Neural progenitor cell (in vitro differentiated cells): Measurements from ENCODE around the gene CRMP1. TPM values are rescaled to one million over a fixed set of nuclear protein-coding genes. Genes with fewer than 3 reads are reported as not detected.

Experiments used
- DNase-seq: peaks from one replicate; pipeline ENCODE4 v3.0.0-alpha.2; 2016; ENCODE audit warnings: low spot score
- H2AFZ ChIP-seq: fragments of 200-600 bp; sonication (generic); replicated peaks from 2 replicates; pipeline ENCODE4 v1.6.1; 2016; ENCODE audit warnings: antibody characterized with exemption
- H3F3A ChIP-seq: fragments of 200-600 bp; sonication (generic); 2 replicates; pipeline ENCODE4 v1.6.1; 2016; ENCODE audit warnings: antibody characterized with exemption, low read depth
- H3K27ac ChIP-seq: fragments of 200-600 bp; sonication (generic); 2 replicates; pipeline ENCODE4 v1.5.1; 2016; ENCODE audit warnings: mild to moderate bottlenecking
- H3K27me3 ChIP-seq: fragments of 200-600 bp; sonication (generic); 2 replicates; pipeline ENCODE4 v1.6.1; 2016; ENCODE audit warnings: mild to moderate bottlenecking, moderate library complexity
- H3K36me3 ChIP-seq: fragments of 200-600 bp; sonication (generic); 2 replicates; pipeline ENCODE4 v1.5.1; 2016
- H3K4me1 ChIP-seq: fragments of 200-600 bp; sonication (generic); 2 replicates; pipeline ENCODE4 v1.6.1; 2016; ENCODE audit warnings: mixed run types
- H3K4me2 ChIP-seq: fragments of 200-600 bp; sonication (generic); 2 replicates; pipeline ENCODE4 v1.6.1; 2016
- H3K4me3 ChIP-seq: fragments of 200-600 bp; sonication (generic); 2 replicates; pipeline ENCODE4 v1.5.1; 2016
- H3K79me2 ChIP-seq: fragments of 200-600 bp; sonication (generic); 2 replicates; pipeline ENCODE4 v1.6.1; 2016; ENCODE audit warnings: low read depth
- H3K9ac ChIP-seq: fragments of 200-600 bp; sonication (generic); 2 replicates; pipeline ENCODE4 v1.6.1; 2016
- H3K9me3 ChIP-seq: fragments of 200-600 bp; sonication (generic); 2 replicates; pipeline ENCODE4 v1.5.1; 2016; ENCODE audit warnings: low read depth
- H4K20me1 ChIP-seq: fragments of 200-600 bp; sonication (generic); 2 replicates; pipeline ENCODE4 v1.6.1; 2016; ENCODE audit warnings: low read depth
- H3K27ac Mint-ChIP-seq: 3 replicates; pipeline ENCODE4 v1.8.0; 2021; ENCODE audit warnings: mixed read lengths
- H3K27me3 Mint-ChIP-seq: 2 replicates; pipeline ENCODE4 v1.8.0; 2022; ENCODE audit warnings: low read depth, mild to moderate bottlenecking, inconsistent platforms, moderate library complexity, mixed read lengths; ENCODE audit not compliant: insufficient read depth
- H3K36me3 Mint-ChIP-seq: 3 replicates; pipeline ENCODE4 v1.8.0; 2021; ENCODE audit warnings: mixed read lengths
- H3K4me1 Mint-ChIP-seq: 3 replicates; pipeline ENCODE4 v1.8.0; 2021; ENCODE audit warnings: mixed read lengths
- H3K4me3 Mint-ChIP-seq: 3 replicates; pipeline ENCODE4 v1.8.0; 2021; ENCODE audit warnings: mild to moderate bottlenecking, moderate library complexity, mixed read lengths
- H3K9me3 Mint-ChIP-seq: 3 replicates; pipeline ENCODE4 v1.8.0; 2020; ENCODE audit warnings: mixed read lengths
- CTCF ChIP-seq: fragments of 200-600 bp; sonication (generic); IDR thresholded peaks from 2 replicates; pipeline ENCODE4 v1.5.1; 2017; ENCODE audit warnings: antibody characterized with exemption, mild to moderate bottlenecking
- EZH2 ChIP-seq: fragments of 200-600 bp; sonication (generic); IDR thresholded peaks from 2 replicates; pipeline ENCODE4 v1.6.1; 2017; ENCODE audit warnings: antibody characterized with exemption, mild to moderate bottlenecking, moderate library complexity
- EZH2phosphoT487 ChIP-seq: fragments of 200-600 bp; sonication (generic); IDR thresholded peaks from 2 replicates; pipeline ENCODE4 v1.6.1; 2017; ENCODE audit warnings: antibody characterized with exemption
- total RNA-seq: library from RNA; depleted of rRNA; stranded (reverse); fragments of >200 nt; gene quantifications from 2 replicates; pipeline ENCODE4 v1.2.3, GENCODE V29; 2015; ENCODE audit warnings: low replicate concordance

Gene CRMP1
- total RNA-seq, 1 donor from 2014 or later: 91.4 TPM

- Mint-ChIP-seq H3K4me3 (no peak overlapping the region), H3K27me3 (peaks cover 2% of the 10 kb centered on the region), H3K9me3 (no peaks in the 10 kb centered on the region), H3K27ac (peak overlapping the region; percentile 54), H3K4me1 (peaks cover 36% of the 10 kb centered on the region), H3K36me3 (no peaks in the 10 kb centered on the region)
- H3K36me3 ChIP-seq: no peaks in the 10 kb centered on the region
- no peaks in the 10 kb centered on the region for H3K79me2 ChIP-seq
- no peaks in the 10 kb centered on the region for H3K27me3 ChIP-seq
- H3K27ac ChIP-seq: no peak overlapping the region
- H2AFZ ChIP-seq: no peak overlapping the region
- no peak overlapping the region for H3K9ac ChIP-seq
- H3K4me2 ChIP-seq: no peak overlapping the region
- no peak for TF ChIP-seq EZH2
- no peak for TF ChIP-seq CTCF
- TF ChIP-seq EZH2phosphoT487: no peak
- H3K4me3 ChIP-seq: no peak overlapping the region
- no peaks in the 10 kb centered on the region for H3K9me3 ChIP-seq
- H3K4me1 ChIP-seq: peaks cover 10% of the 10 kb centered on the region
- no peaks in the 10 kb centered on the region for H3F3A ChIP-seq
- H4K20me1 ChIP-seq: no peaks in the 10 kb centered on the region
- DNase-seq: no peak
Measured at GRCh38 chr4:5924461-5925125, 31.7 kb upstream of the CRMP1 start.

GRCh38 chr4:5923376-5923775 lies 30.5 kb upstream of the CRMP1 start:
- Histone ChIP-seq H3F3A (no peaks in the 10 kb centered on the region), H4K20me1 (no peaks in the 10 kb centered on the region), H3K27ac (no peak overlapping the region), H3K4me3 (no peak overlapping the region), H3K27me3 (no peaks in the 10 kb centered on the region), H3K9ac (no peak overlapping the region), H3K9me3 (no peaks in the 10 kb centered on the region), H3K4me1 (peaks cover 10% of the 10 kb centered on the region), H3K4me2 (no peak overlapping the region), H3K79me2 (no peaks in the 10 kb centered on the region), H3K36me3 (no peaks in the 10 kb centered on the region), H2AFZ (no peak overlapping the region)
- no peak for DNase-seq
- Mint-ChIP-seq H3K4me3 (no peak overlapping the region), H3K9me3 (no peaks in the 10 kb centered on the region), H3K27ac (no peak overlapping the region), H3K27me3 (peaks cover 2% of the 10 kb centered on the region), H3K4me1 (peaks cover 36% of the 10 kb centered on the region), H3K36me3 (no peaks in the 10 kb centered on the region)
- TF ChIP-seq EZH2: no peak
- TF ChIP-seq CTCF: no peak
- TF ChIP-seq EZH2phosphoT487: no peak

- H3F3A ChIP-seq: no peaks in the 10 kb centered on the region
- H4K20me1 ChIP-seq: no peaks in the 10 kb centered on the region
- no peak for DNase-seq
- H2AFZ ChIP-seq: no peak overlapping the region
- no peak for TF ChIP-seq EZH2
- TF ChIP-seq EZH2phosphoT487: no peak
- no peak for TF ChIP-seq CTCF
- Mint-ChIP-seq H3K36me3 (no peaks in the 10 kb centered on the region), H3K4me3 (no peak overlapping the region), H3K27ac (no peak overlapping the region), H3K4me1 (peaks cover 34% of the 10 kb centered on the region), H3K9me3 (no peaks in the 10 kb centered on the region), H3K27me3 (peaks cover 2% of the 10 kb centered on the region)
- H3K4me1 ChIP-seq: peaks cover 10% of the 10 kb centered on the region
- no peaks in the 10 kb centered on the region for H3K36me3 ChIP-seq
- no peak overlapping the region for H3K9ac ChIP-seq
- no peaks in the 10 kb centered on the region for H3K79me2 ChIP-seq
- H3K4me2 ChIP-seq: no peak overlapping the region
- no peak overlapping the region for H3K27ac ChIP-seq
- H3K27me3 ChIP-seq: no peaks in the 10 kb centered on the region
- H3K4me3 ChIP-seq: no peak overlapping the region
- no peaks in the 10 kb centered on the region for H3K9me3 ChIP-seq
Measured at GRCh38 chr4:5922556-5922955, 29.7 kb upstream of the CRMP1 start.
